NT2/D1 (cell line): Measurements from ENCODE around the gene UMPS.

Experiments used
- DNase-seq: peaks from one replicate; pipeline ENCODE4 v3.0.0-alpha.2; 2011; ENCODE audit warnings: low read depth, low spot score
- H3K27me3 ChIP-seq: 2 replicates; pipeline ENCODE4 v1.6.0; 2011; ENCODE audit warnings: mild to moderate bottlenecking; ENCODE audit not compliant: insufficient read length, insufficient read depth
- H3K36me3 ChIP-seq: 2 replicates; pipeline ENCODE4 v1.6.1; 2011; ENCODE audit warnings: mild to moderate bottlenecking, low read length, mixed read lengths; ENCODE audit not compliant: insufficient read depth, insufficient read length
- H3K4me1 ChIP-seq: 2 replicates; pipeline ENCODE4 v1.5.1; 2011; ENCODE audit not compliant: insufficient read depth, insufficient read length
- H3K4me3 ChIP-seq: 2 replicates; pipeline ENCODE4 v1.5.1; 2011; ENCODE audit warnings: low read depth; ENCODE audit not compliant: insufficient read length
- H3K9ac ChIP-seq: 2 replicates; pipeline ENCODE4 v1.6.0; 2011; ENCODE audit warnings: low read depth; ENCODE audit not compliant: insufficient read length
- H3K9me3 ChIP-seq: 2 replicates; pipeline ENCODE4 v1.5.1; 2011; ENCODE audit warnings: mild to moderate bottlenecking, low read length; ENCODE audit not compliant: insufficient read depth
- SUZ12 ChIP-seq: IDR thresholded peaks from 2 replicates; pipeline ENCODE4 v1.6.1; 2011; ENCODE audit not compliant: insufficient read length, insufficient read depth; ENCODE audit errors: extremely low read depth
- YY1 ChIP-seq: IDR thresholded peaks from 2 replicates; pipeline ENCODE4 v1.6.1; 2011; ENCODE audit not compliant: insufficient read length, insufficient read depth
- ZNF274 ChIP-seq: IDR thresholded peaks from 2 replicates; pipeline ENCODE4 v1.6.1; 2011; ENCODE audit warnings: mild to moderate bottlenecking, low read depth, low read length

The UMPS gene

GRCh38 chr3:124797426-124797945, 67.2 kb downstream of the UMPS start:
- H3K4me1 ChIP-seq, result peaks cover 3% of the 10 kb centered on the region
- no peaks in the 10 kb centered on the region for H3K9me3 ChIP-seq
- no peak overlapping the region for H3K9ac ChIP-seq
- H3K27me3 ChIP-seq, result no peaks in the 10 kb centered on the region
- H3K36me3 ChIP-seq, result peaks cover 68% of the 10 kb centered on the region
- no peak for DNase-seq
- H3K4me3 ChIP-seq, result no peak overlapping the region
- TF ChIP-seq YY1 (no peak), ZNF274 (no peak), SUZ12 (no peak)
